GM12872 (cell line): ENCODE results near the gene CORO6.

Source experiments
- TF ChIP-seq, protein P1 (sequence below): IDR thresholded peaks from 3 replicates; pipeline ENCODE4 v1.5.1; 2011; ENCODE audit warnings: low read depth, mild to moderate bottlenecking, low read length, moderate library complexity; ENCODE audit not compliant: insufficient read depth

Gene CORO6

DNA sequence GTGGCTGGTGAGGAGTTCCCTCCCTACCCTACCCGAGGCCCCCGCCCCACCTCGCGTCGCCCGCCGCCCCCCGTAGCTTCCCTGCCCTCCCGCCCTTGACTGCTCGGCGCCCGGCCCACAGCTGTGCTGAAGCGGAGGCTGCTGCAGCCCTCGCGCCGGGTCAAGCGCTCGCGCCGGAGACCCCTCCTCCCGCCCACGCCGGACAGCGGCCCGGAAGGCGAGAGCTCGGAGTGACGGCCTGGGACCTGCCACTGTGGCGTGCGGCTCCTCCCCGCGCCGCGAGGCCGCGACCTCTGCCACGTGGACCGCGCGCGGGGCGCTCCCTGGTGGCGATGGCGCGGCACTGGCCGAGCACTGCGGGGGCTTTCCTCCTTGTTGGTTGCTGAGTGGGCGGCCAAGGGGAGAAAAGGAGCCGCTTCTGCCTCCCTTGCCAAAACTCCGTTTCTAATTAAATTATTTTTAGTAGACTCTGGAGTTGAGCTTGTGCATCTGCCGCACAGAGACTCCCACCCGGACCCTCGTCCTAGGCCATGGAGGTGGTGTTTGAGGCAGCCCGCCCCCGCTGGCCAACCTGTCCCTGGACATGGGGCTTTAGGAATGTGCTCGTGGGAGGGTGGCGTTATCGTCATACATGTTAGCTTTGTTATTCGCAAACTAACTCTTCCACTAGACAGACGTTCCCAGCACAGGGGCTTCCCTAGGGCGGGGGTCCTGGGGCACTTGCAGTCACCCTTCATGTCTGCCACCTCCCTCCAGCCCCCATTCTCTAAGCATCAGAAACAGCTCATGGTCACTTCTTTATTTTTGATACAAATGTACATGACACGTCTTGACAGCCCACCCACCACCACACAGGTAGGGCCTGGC lies 49.8 kb downstream of the CORO6 start:
- TF ChIP-seq, protein P1, sequence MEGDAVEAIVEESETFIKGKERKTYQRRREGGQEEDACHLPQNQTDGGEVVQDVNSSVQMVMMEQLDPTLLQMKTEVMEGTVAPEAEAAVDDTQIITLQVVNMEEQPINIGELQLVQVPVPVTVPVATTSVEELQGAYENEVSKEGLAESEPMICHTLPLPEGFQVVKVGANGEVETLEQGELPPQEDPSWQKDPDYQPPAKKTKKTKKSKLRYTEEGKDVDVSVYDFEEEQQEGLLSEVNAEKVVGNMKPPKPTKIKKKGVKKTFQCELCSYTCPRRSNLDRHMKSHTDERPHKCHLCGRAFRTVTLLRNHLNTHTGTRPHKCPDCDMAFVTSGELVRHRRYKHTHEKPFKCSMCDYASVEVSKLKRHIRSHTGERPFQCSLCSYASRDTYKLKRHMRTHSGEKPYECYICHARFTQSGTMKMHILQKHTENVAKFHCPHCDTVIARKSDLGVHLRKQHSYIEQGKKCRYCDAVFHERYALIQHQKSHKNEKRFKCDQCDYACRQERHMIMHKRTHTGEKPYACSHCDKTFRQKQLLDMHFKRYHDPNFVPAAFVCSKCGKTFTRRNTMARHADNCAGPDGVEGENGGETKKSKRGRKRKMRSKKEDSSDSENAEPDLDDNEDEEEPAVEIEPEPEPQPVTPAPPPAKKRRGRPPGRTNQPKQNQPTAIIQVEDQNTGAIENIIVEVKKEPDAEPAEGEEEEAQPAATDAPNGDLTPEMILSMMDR: peak; percentile 79

DNA sequence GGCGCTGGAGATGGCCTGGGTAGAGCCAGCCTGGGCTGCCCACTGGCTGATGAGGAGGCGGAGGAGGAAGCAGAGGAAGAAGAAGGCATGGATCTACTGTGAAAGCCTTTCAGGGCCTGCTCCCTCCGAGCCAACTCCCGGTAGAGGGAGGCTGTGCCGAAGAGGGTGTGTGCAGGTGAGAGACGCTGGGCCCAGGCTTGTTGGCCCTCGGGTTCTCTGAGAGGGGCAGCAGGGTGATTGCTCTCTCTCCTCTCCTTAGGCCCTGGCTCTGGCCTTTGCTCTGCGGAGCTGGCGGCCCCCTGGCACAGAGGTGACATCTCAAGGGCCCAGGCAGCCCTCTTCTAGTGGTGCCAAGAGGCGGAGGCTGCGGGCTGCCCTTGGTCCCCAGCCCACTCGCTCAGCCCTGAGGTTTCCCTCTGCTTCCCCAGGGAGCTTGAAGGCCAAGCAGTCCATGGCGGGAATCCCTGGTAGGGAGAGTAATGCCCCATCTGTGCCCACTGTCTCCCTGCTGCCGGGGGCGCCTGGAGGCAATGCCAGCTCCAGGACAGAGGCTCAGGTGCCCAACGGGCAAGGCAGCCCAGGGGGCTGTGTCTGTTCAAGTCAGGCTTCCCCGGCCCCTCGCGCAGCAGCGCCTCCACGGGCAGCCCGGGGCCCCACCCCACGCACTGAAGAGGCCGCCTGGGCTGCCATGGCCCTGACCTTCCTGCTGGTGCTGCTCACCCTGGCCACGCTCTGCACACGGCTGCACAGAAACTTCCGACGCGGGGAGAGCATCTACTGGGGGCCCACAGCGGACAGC lies 50.6 kb downstream of the CORO6 start:
- TF ChIP-seq, protein P1: no peak

DNA sequence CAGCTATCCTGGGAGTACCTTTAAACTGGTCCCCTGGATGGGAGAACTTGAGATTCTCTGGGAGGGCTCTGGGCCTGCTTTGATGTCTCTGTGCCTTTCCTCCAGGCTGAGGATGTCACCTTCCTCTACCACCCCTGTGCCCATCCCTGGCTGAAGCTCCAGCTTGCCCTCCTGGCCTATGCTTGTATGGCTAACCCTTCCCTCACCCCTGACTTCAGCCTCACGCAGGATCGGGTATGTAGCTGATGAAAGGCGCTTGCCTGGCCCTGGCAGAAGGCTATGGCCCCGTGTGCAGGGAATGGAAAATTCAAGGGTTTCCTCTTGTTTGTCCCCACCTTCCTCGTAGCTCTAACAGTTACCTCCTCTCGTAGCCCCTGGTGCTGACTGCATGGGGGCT lies 51.2 kb downstream of the CORO6 start:
- TF ChIP-seq, protein P1: no peak

- TF ChIP-seq, protein P1: no peak
Measured at GRCh38 chr17:29570521-29570920, 52.2 kb downstream of the CORO6 start.

DNA sequence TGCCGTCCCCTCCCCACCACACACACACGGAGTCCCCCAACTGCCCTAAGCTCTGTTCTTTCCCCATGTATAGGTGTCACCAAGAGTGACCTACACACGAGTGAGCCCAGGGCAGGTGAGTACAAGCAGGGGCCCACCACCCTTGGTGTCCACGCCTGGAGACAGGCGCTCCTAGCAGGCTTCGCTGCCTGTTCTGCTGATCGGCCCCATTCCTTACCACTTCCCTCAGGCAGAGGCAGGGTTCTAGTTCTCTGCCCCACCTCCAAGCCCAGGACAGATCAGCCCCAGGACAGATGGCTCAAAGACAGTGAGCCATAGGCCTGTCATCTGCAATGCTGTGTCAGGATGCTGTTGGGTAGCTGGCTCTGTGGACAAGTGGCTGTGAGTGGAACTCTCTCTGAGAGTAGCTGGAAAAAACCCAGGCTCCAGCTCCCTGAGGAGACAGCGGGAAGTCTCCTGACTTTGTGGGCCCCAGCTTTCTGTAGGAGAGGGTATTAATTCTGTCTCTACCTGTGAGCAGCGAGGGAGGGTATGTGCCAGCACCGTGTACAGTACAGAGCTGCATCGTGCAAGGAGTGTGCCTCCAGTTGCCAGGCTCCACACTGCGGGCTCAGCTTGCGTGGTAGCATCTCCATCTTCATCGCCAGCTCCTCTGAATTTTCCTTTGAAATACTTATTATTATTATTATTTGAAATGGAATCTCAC lies 53.3 kb downstream of the CORO6 start:
- TF ChIP-seq, protein P1: no peak

GRCh38 chr17:29568331-29569244 lies 54.1 kb downstream of the CORO6 start, which contains the start of gene TP53I13:
TP53I13 (plus strand) TSS chr17:29568701; CDS start chr17:29568759, 58 bp downstream.
- TF ChIP-seq, protein P1: no peak
